ENCODE measurements around the gene RTP1.

The RTP1 gene

DNA sequence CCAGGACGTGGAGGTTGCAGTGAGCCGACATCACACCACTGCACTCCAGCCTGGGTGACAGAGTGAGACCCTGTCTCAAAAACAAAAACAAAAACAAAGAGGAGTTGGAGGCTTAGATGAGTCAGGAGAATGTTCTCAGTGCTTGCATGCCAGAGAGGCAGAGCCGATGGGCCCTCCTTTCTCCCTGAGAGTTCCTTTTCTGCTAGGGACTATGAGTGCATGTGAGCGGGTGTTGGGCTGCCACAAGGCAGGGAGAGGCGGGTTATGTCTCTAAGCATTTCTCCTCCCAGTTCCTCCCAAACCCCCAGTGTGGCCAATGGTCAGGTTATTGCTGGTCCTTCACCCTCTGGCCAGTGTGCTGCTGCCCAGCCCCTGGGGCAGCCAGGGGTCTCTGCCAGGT lies 45.1 kb downstream of the RTP1 start:
- peak; percentile 43 for DNase-seq (ENCODE audit: low spot score)

GRCh38 chr3:187242900-187243299 lies 45.6 kb downstream of the RTP1 start:
- no peak for DNase-seq (ENCODE audit: low spot score)

DNA sequence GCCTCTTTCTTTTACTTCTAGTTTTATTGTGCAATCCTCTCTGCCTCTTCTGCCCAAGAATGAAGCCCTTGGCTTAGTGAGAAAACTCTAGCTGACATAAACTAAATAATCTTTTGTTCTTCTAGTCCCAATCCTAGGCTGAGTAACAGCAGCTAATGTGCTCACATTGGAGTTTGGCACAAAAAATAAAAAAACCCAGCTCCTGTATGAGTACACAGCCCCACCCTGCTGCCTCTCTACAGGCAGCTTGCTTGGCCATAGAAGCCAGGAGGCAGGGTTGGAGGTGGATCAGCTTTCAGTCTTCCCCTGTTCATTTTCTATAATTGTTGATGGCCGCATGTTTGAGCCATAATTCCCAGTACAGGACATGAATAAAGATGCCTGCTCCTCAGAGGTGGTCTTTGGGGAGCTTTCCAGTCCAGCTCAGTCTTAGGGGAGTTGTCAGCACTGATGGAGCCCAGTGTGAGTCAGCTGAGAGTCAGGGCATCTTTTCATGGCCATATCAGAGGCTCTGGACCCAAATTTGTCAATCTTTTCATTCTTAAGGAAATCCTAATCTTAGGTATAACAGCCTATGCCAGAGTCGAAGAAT lies 46.7 kb downstream of the RTP1 start:
- DNase-seq (ENCODE audit: low spot score): peak; percentile 41

- DNase-seq (ENCODE audit: low spot score): no peak
Measured at GRCh38 chr3:187247398-187247797, 50.1 kb downstream of the RTP1 start.

Measured in AG08396 (cell line).